Neural cell (in vitro differentiated cells): ENCODE results near the gene RGS18. TPM values are rescaled to one million over a fixed set of nuclear protein-coding genes. Genes with fewer than 3 reads are reported as not detected.

Experiments
- H2AFZ ChIP-seq: fragments of 200-600, 300-800 bp; sonication (generic), shearing (Covaris generic); 2 replicates; pipeline ENCODE4 v1.6.0; 2014; ENCODE audit warnings: low read depth, mild to moderate bottlenecking, antibody characterized with exemption, low read length, moderate library complexity
- H3F3A ChIP-seq: fragments of 200-600 bp; shearing (Covaris generic); 2 replicates; pipeline ENCODE4 v1.6.1; 2016; ENCODE audit warnings: mild to moderate bottlenecking, moderate library complexity, mixed read lengths, antibody characterized with exemption, low read length; ENCODE audit not compliant: insufficient read depth, poor library complexity, severe bottlenecking
- H3K27ac ChIP-seq: fragments of 200-600, 300-800 bp; sonication (generic), shearing (Covaris generic); 2 replicates; pipeline ENCODE4 v1.5.1; 2014; ENCODE audit warnings: mild to moderate bottlenecking, low read length, moderate library complexity
- H3K27me3 ChIP-seq: fragments of 300-800, 200-600 bp; sonication (generic), shearing (Covaris generic); 2 replicates; pipeline ENCODE4 v1.6.0; 2014; ENCODE audit warnings: mild to moderate bottlenecking, low read depth, low read length, moderate library complexity; ENCODE audit not compliant: insufficient read depth
- H3K36me3 ChIP-seq: fragments of 300-800, 200-600 bp; sonication (generic), shearing (Covaris generic); 2 replicates; pipeline ENCODE4 v1.5.1; 2014; ENCODE audit warnings: mild to moderate bottlenecking, antibody characterized with exemption, low read length, moderate library complexity; ENCODE audit not compliant: insufficient read depth
- H3K4me2 ChIP-seq: fragments of 300-800, 200-600 bp; sonication (generic), shearing (Covaris generic); 2 replicates; pipeline ENCODE4 v1.6.0; 2014; ENCODE audit warnings: mild to moderate bottlenecking, low read length
- H3K4me3 ChIP-seq: fragments of 300-800, 200-600 bp; sonication (generic), shearing (Covaris generic); 2 replicates; pipeline ENCODE4 v1.5.1; 2014; ENCODE audit warnings: mild to moderate bottlenecking, low read length, moderate library complexity
- H3K79me2 ChIP-seq: fragments of 200-600 bp; shearing (Covaris generic); replicated peaks from 2 replicates; pipeline ENCODE4 v1.6.0; 2014; ENCODE audit warnings: mild to moderate bottlenecking, low read length, moderate library complexity; ENCODE audit not compliant: insufficient read depth
- H3K9ac ChIP-seq: fragments of 300-800, 200-600 bp; sonication (generic), shearing (Covaris generic); 2 replicates; pipeline ENCODE4 v1.6.1; 2016; ENCODE audit warnings: mild to moderate bottlenecking, low read length, mixed read lengths
- H3K9me2 ChIP-seq: fragments of 200-600 bp; shearing (Covaris generic); 2 replicates; pipeline ENCODE4 v1.6.1; 2016; ENCODE audit warnings: mild to moderate bottlenecking, low read length, mixed read lengths; ENCODE audit not compliant: insufficient read depth
- H3K9me3 ChIP-seq: fragments of 200-600, 300-800 bp; sonication (generic), shearing (Covaris generic); 2 replicates; pipeline ENCODE4 v1.6.1; 2016; ENCODE audit warnings: mild to moderate bottlenecking, mixed run types, low read length, moderate library complexity, mixed read lengths
- H4K20me1 ChIP-seq: fragments of 200-600 bp; shearing (Covaris generic); 2 replicates; pipeline ENCODE4 v1.6.1; 2016; ENCODE audit warnings: mild to moderate bottlenecking, mixed run types; ENCODE audit not compliant: insufficient read depth
- CTCF ChIP-seq: fragments of 450-650 bp; IDR thresholded peaks from 2 replicates; pipeline ENCODE4 v1.5.1; 2014; ENCODE audit warnings: antibody characterized with exemption, mild to moderate bottlenecking, moderate library complexity; ENCODE audit not compliant: poor library complexity, severe bottlenecking
- EP300 ChIP-seq: fragments of 450-650 bp; conservative IDR thresholded peaks from 2 replicates; pipeline ENCODE4 v1.6.1; 2014; ENCODE audit warnings: antibody characterized with exemption, mild to moderate bottlenecking, moderate library complexity; ENCODE audit not compliant: poor library complexity, severe bottlenecking
- EZH2 ChIP-seq: fragments of 200-600, 300-800 bp; shearing (Covaris generic), sonication (generic); IDR thresholded peaks from 2 replicates; pipeline ENCODE4 v1.6.1; 2014; ENCODE audit warnings: antibody characterized with exemption, low read length, borderline replicate concordance, mild to moderate bottlenecking; ENCODE audit not compliant: insufficient read depth, poor library complexity, severe bottlenecking
- MXI1 ChIP-seq: fragments of 450-650 bp; conservative IDR thresholded peaks from 2 replicates; pipeline ENCODE4 v1.6.1; 2014; ENCODE audit warnings: antibody characterized with exemption, mild to moderate bottlenecking; ENCODE audit not compliant: poor library complexity, severe bottlenecking
- POLR2AphosphoS5 ChIP-seq: IDR thresholded peaks from 2 replicates; pipeline ENCODE4 v1.6.1; 2012
- RAD21 ChIP-seq: fragments of 450-650 bp; conservative IDR thresholded peaks from 2 replicates; pipeline ENCODE4 v1.6.1; 2014; ENCODE audit warnings: antibody characterized with exemption, mild to moderate bottlenecking, moderate library complexity
- REST ChIP-seq: IDR thresholded peaks from 2 replicates; pipeline ENCODE4 v1.6.1; 2012; ENCODE audit warnings: borderline replicate concordance
- SMC3 ChIP-seq: fragments of 450-650 bp; conservative IDR thresholded peaks from 2 replicates; pipeline ENCODE4 v1.6.1; 2014; ENCODE audit warnings: antibody characterized with exemption, mild to moderate bottlenecking, moderate library complexity; ENCODE audit not compliant: poor library complexity
- TAF1 ChIP-seq: IDR thresholded peaks from 2 replicates; pipeline ENCODE4 v1.6.1; 2012; ENCODE audit warnings: low read depth
- polyA plus RNA-seq: library from polyadenylated mRNA; depleted of rRNA; stranded (reverse); fragments of >200 nt; gene quantifications from 2 replicates; pipeline ENCODE4 v1.2.3, GENCODE V29; 2014

RGS18 gene
- polyA plus RNA-seq, 1 donor from 2014 or later = not detected

- no peaks in the 10 kb centered on the region for H3K36me3 ChIP-seq
- no peak overlapping the region for H3K4me3 ChIP-seq
- no peak overlapping the region for H3K4me2 ChIP-seq
- H2AFZ ChIP-seq = no peak overlapping the region
- no peaks in the 10 kb centered on the region for H3K9me3 ChIP-seq
- no peak overlapping the region for H3K9ac ChIP-seq
- no peaks in the 10 kb centered on the region for H3K27me3 ChIP-seq
- no peak for TF ChIP-seq POLR2AphosphoS5
- no peak for TF ChIP-seq TAF1
- no peak for TF ChIP-seq MXI1
- no peak for TF ChIP-seq SMC3
- TF ChIP-seq EP300 = no peak
- TF ChIP-seq RAD21 = no peak
- no peak for TF ChIP-seq EZH2
- TF ChIP-seq CTCF = no peak
- no peak for TF ChIP-seq REST
- H3F3A ChIP-seq = no peaks in the 10 kb centered on the region
- H4K20me1 ChIP-seq = no peaks in the 10 kb centered on the region
- H3K9me2 ChIP-seq = no peaks in the 10 kb centered on the region
- H3K79me2 ChIP-seq = no peaks in the 10 kb centered on the region
- H3K27ac ChIP-seq = no peak overlapping the region
Measured at GRCh38 chr1:192115000-192115399, 43.3 kb upstream of the RGS18 start.

GRCh38 chr1:192118881-192119405, 39.3 kb upstream of the RGS18 start:
- no peak overlapping the region for H3K27ac ChIP-seq
- no peak overlapping the region for H3K4me2 ChIP-seq
- H4K20me1 ChIP-seq = no peaks in the 10 kb centered on the region
- H3K36me3 ChIP-seq = no peaks in the 10 kb centered on the region
- no peak overlapping the region for H3K4me3 ChIP-seq
- no peak for TF ChIP-seq EP300
- no peak for TF ChIP-seq TAF1
- TF ChIP-seq POLR2AphosphoS5 = no peak
- no peaks in the 10 kb centered on the region for H3K9me2 ChIP-seq
- H3F3A ChIP-seq = no peaks in the 10 kb centered on the region
- H3K9me3 ChIP-seq = no peaks in the 10 kb centered on the region
- no peak overlapping the region for H3K9ac ChIP-seq
- H2AFZ ChIP-seq = no peak overlapping the region
- H3K79me2 ChIP-seq = no peaks in the 10 kb centered on the region
- no peaks in the 10 kb centered on the region for H3K27me3 ChIP-seq
